C4-2B (cell line): ENCODE results near the gene NOXO1.

Experiments
- ZFX ChIP-seq: fragments of 450-650 bp; IDR thresholded peaks from 2 replicates; pipeline ENCODE4 v1.6.1; 2017
- TF ChIP-seq, protein P1 (sequence below): fragments of 450-650 bp; conservative IDR thresholded peaks from 2 replicates; pipeline ENCODE4 v1.5.1; 2017; ENCODE audit warnings: mild to moderate bottlenecking

DNA sequence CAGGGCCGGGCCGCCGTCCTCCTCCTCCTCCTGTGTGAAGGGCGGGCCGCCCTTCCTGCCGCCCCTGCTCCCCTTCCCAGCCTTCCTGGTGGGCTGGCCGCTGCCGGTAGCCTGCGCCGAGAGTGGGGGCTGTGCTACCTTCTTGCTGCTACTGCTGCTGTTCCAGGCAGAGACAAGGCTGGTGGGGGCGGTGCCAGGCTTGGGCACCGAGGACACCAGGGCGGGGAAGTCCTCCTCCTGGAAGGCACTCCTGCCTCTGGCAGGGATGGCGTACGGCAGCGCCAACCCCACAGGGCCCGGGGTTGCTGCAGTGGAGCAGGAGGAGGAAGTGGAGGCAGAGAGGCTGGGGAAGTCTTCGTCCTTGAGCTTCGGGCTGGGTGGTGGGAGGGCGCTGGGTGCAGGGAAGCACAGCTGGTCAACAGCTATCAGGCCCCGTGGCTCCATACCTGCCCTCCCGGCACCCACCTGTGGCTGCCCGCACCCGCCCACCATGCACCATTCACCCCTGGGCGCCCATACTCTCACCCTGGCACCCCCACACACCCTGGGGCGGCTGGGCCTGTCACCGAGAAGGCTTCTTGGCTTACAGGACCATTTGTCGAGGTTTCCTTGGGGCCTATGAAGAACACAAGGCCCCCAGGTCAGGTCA, 18.7 kb upstream of the NOXO1 start:
- TF ChIP-seq, protein P1, sequence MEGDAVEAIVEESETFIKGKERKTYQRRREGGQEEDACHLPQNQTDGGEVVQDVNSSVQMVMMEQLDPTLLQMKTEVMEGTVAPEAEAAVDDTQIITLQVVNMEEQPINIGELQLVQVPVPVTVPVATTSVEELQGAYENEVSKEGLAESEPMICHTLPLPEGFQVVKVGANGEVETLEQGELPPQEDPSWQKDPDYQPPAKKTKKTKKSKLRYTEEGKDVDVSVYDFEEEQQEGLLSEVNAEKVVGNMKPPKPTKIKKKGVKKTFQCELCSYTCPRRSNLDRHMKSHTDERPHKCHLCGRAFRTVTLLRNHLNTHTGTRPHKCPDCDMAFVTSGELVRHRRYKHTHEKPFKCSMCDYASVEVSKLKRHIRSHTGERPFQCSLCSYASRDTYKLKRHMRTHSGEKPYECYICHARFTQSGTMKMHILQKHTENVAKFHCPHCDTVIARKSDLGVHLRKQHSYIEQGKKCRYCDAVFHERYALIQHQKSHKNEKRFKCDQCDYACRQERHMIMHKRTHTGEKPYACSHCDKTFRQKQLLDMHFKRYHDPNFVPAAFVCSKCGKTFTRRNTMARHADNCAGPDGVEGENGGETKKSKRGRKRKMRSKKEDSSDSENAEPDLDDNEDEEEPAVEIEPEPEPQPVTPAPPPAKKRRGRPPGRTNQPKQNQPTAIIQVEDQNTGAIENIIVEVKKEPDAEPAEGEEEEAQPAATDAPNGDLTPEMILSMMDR = no peak
- TF ChIP-seq ZFX = no peak
